ENCODE results near the gene STARD5.

DNA sequence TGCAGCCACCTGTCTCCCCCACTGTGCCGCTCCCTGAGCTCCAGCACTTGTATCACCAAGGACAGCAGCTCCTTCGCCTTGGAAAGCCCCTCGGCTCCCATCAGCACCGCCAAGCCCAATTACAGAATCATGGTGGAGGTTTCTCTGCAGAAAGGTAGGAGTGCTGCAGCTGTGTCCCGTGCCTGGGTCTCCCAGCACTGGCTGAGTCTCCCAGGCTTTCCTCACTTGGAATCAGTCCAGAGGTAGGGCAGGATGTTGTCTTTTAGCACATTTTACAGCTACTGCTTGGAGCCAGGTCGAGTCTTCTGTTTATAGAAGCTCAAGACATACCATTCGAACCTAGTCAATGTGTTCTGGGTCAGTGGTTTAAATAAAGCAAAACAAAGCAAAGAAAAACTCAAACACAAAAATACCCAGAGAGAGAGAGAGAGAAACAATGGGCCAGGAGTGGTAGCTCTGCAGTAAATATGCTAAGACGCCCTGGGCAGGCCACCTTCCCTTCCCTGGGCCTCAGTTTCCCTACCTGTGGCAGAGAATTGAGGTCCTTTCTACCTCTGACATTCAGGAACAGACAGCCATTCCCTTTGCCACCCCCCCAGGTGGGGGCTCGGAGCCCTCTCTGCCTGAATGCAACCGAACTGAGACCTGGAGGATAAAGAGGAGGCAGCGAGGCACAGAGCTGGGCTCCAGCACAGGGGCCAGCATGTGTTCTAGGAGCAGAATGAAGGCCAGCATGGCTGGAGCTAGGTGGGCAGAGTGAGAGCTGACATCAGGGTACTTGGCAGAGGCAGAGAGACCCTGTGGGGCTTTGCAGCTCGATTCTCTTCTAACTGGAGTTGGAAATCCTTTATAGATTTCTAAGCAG lies 44.1 kb downstream of the STARD5 start:
- TF ChIP-seq POLR2A (IDR thresholded peaks at IDR 0.05) = no peak
- TF ChIP-seq, protein P1, sequence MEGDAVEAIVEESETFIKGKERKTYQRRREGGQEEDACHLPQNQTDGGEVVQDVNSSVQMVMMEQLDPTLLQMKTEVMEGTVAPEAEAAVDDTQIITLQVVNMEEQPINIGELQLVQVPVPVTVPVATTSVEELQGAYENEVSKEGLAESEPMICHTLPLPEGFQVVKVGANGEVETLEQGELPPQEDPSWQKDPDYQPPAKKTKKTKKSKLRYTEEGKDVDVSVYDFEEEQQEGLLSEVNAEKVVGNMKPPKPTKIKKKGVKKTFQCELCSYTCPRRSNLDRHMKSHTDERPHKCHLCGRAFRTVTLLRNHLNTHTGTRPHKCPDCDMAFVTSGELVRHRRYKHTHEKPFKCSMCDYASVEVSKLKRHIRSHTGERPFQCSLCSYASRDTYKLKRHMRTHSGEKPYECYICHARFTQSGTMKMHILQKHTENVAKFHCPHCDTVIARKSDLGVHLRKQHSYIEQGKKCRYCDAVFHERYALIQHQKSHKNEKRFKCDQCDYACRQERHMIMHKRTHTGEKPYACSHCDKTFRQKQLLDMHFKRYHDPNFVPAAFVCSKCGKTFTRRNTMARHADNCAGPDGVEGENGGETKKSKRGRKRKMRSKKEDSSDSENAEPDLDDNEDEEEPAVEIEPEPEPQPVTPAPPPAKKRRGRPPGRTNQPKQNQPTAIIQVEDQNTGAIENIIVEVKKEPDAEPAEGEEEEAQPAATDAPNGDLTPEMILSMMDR (IDR thresholded peaks at IDR 0.05) = no peak
